Measurements from ENCODE around the gene SLC6A1. TPM values are rescaled to one million over a fixed set of nuclear protein-coding genes. Genes with fewer than 3 reads are reported as not detected.

Gene SLC6A1
- total and polyA plus RNA-seq, 2 of the 4 experiments (the other 2 are of a cell fraction), result 0.02 TPM; not detected in 1

- Histone ChIP-seq H4K91ac (ENCODE audit: insufficient read depth, low read depth, low read length) (no peak overlapping the region), H3K79me1 (ENCODE audit: low read depth in 1 of 2, low read length in 2 of 2) (no peaks in the 10 kb centered on the region), H3K9me3 (ENCODE audit: control insufficient read depth, insufficient read depth, low read length) (no peaks in the 10 kb centered on the region), H3K4ac (ENCODE audit: low read depth, low read length) (no peak overlapping the region), H3K14ac (replicated peaks; ENCODE audit: low read depth, low read length) (no peak overlapping the region), H3K4me2 (ENCODE audit: low read depth, low read length) (no peak overlapping the region), H3K18ac (ENCODE audit: low read depth, low read length) (no peak overlapping the region), H2BK20ac (ENCODE audit: low read depth, low read length) (no peak overlapping the region), H3K23ac (ENCODE audit: low read depth, low read length) (no peak overlapping the region), H3K4me1 (ENCODE audit: control insufficient read depth, insufficient read depth, low read length) (no peaks in the 10 kb centered on the region), H3K9me1 (ENCODE audit: insufficient read depth, low read length) (no peaks in the 10 kb centered on the region), H4K8ac (ENCODE audit: low read depth in 2 of 2, low read length in 2 of 2) (no peak overlapping the region), H2AFZ (replicated peaks; ENCODE audit: low read length, poor library complexity) (no peak overlapping the region), H2BK120ac (ENCODE audit: low read depth, low read length) (no peak overlapping the region), H2AK9ac (replicated peaks; ENCODE audit: low read depth, low read length, poor library complexity) (no peak overlapping the region), H3K4me3 (ENCODE audit: insufficient read depth, low read depth, low read length) (no peak overlapping the region), H4K20me1 (ENCODE audit: insufficient read depth, low read length) (no peaks in the 10 kb centered on the region), H4K5ac (ENCODE audit: low read depth, low read length) (no peak overlapping the region), H3K27ac (ENCODE audit: insufficient read depth, low read length) (no peak overlapping the region), H3K56ac (ENCODE audit: extremely low read depth, insufficient read depth, low read length) (no peak overlapping the region), H3K36me3 (ENCODE audit: control insufficient read depth, insufficient read depth, low read length) (no peaks in the 10 kb centered on the region), H2BK5ac (ENCODE audit: low read depth, low read length, poor library complexity, severe bottlenecking) (no peak overlapping the region), H2AK5ac (ENCODE audit: low read depth, low read length) (no peak overlapping the region), H3K27me3 (ENCODE audit: control insufficient read depth, insufficient read depth, low read length) (peaks cover 21% of the 10 kb centered on the region), H2BK15ac (ENCODE audit: low read depth, low read length) (no peak overlapping the region), H3K9ac (ENCODE audit: low read depth, low read length) (no peak overlapping the region)
- no peak for ATAC-seq (ENCODE audit: low read depth)
- in situ Hi-C loops (cut with MboI; ENCODE audit: low sequenced_read_pairs) (no loop called here), dilution Hi-C loops (cut with HindIII; ENCODE audit: low sequenced_read_pairs, unreplicated experiment) (no loop called here), intact Hi-C loops (cut with micrococcal nuclease) (no loop called here)
- ChIA-PET CTCF (no interaction called here), POLR2A (ENCODE audit: unreplicated experiment) (interaction anchor here (0.6 kb wide), 1 partner anchor 11 kb away, joined by 4 read pairs; no protein-coding TSS in a partner anchor)
- WGBS, 2 experiments (ENCODE audit: extremely low coverage in 2 of 2, insufficient read length in 1 of 2), result no CpG with 5 or more reads among the region's 3 CpGs
- no TSS peak for BruUV-seq (replicated peaks)
- no peak for DNase-seq
- TF ChIP-seq RCOR1 (IDR thresholded peaks at IDR 0.05; ENCODE audit: insufficient replicate concordance, low read length), result no peak
- no peak for TF ChIP-seq MAFK (IDR thresholded peaks at IDR 0.05; ENCODE audit: low read depth, low read length)
- no peak for TF ChIP-seq RAD21 (IDR thresholded peaks at IDR 0.05; ENCODE audit: low read length)
- TF ChIP-seq CEBPB (IDR thresholded peaks at IDR 0.05; ENCODE audit: low read depth, low read length), result no peak
- no peak for TF ChIP-seq NFE2L2 (IDR thresholded peaks at IDR 0.05; ENCODE audit: low read depth, low read length)
- TF ChIP-seq RFX5 (IDR thresholded peaks at IDR 0.05; ENCODE audit: low read depth, low read length), result no peak
- no peak for TF ChIP-seq MAZ (IDR thresholded peaks at IDR 0.05; ENCODE audit: borderline replicate concordance, low read depth, low read length)
- no peak for TF ChIP-seq CHD1 (IDR thresholded peaks at IDR 0.05; ENCODE audit: low read depth, low read length)
Observed at GRCh38 chr3:11033871-11034270, 41.3 kb downstream of the SLC6A1 start.

Data from IMR-90 (cell line).